Prostate gland (tissue), 2 donors: ENCODE data around the gene LGALS4.

Experiments used
- CTCF ChIP-seq, 4 experiments: fragments of 200-600 bp in 2 of 4; fragments of 450-650 bp in 2 of 4; sonication (generic) in 2 of 4; IDR thresholded peaks; 1 replicate in 3 of 4; 2 replicates in 1 of 4; pipeline ENCODE4 v1.5.1; 2016 to 2019; ENCODE audit warnings: antibody characterized with exemption in 4 of 4, mild to moderate bottlenecking in 2 of 4, moderate library complexity in 2 of 4
- POLR2A ChIP-seq: fragments of 450-650 bp; IDR thresholded peaks from one replicate; pipeline ENCODE4 v1.6.1; 2016; ENCODE audit warnings: antibody characterized with exemption, mild to moderate bottlenecking
- POLR2AphosphoS5 ChIP-seq: sonication (generic); formaldehyde crosslinking; IDR thresholded peaks from one replicate; pipeline ENCODE4 v1.6.1; 2017; ENCODE audit warnings: antibody characterized with exemption

- TF ChIP-seq CTCF (IDR thresholded peaks at IDR 0.05) (no peak), POLR2A (no peak), POLR2AphosphoS5 (no peak)
These were observed 48.6 kb upstream of the LGALS4 start for GRCh38 chr19:38861368-38861767.
